Endothelial cell of umbilical vein (primary cell): ENCODE results near the gene IQCE.

ENCODE experiments used
- EZH2 ChIP-seq: IDR thresholded peaks from 2 replicates; pipeline ENCODE4 v1.6.1; 2012; ENCODE audit warnings: borderline replicate concordance, low read depth, mild to moderate bottlenecking, moderate library complexity, low read length, inconsistent platforms; ENCODE audit not compliant: severe bottlenecking
- POLR2A ChIP-seq: IDR thresholded peaks from 2 replicates; pipeline ENCODE4 v1.6.1; 2012; ENCODE audit warnings: low read depth, mild to moderate bottlenecking, control low read depth, low read length
- TF ChIP-seq, protein P1 (sequence below), 2 donors: IDR thresholded peaks; 1 replicate in 1 of 2; 2 replicates in 1 of 2; pipeline ENCODE4 v1.5.1; 2011; ENCODE audit warnings: low read length in 2 of 2, mild to moderate bottlenecking in 2 of 2, moderate library complexity in 2 of 2, control low read depth in 1 of 2, inconsistent platforms in 1 of 2, low read depth in 1 of 2; ENCODE audit not compliant: insufficient read depth in 1 of 2; ENCODE audit errors: extremely low read depth in 1 of 2

DNA sequence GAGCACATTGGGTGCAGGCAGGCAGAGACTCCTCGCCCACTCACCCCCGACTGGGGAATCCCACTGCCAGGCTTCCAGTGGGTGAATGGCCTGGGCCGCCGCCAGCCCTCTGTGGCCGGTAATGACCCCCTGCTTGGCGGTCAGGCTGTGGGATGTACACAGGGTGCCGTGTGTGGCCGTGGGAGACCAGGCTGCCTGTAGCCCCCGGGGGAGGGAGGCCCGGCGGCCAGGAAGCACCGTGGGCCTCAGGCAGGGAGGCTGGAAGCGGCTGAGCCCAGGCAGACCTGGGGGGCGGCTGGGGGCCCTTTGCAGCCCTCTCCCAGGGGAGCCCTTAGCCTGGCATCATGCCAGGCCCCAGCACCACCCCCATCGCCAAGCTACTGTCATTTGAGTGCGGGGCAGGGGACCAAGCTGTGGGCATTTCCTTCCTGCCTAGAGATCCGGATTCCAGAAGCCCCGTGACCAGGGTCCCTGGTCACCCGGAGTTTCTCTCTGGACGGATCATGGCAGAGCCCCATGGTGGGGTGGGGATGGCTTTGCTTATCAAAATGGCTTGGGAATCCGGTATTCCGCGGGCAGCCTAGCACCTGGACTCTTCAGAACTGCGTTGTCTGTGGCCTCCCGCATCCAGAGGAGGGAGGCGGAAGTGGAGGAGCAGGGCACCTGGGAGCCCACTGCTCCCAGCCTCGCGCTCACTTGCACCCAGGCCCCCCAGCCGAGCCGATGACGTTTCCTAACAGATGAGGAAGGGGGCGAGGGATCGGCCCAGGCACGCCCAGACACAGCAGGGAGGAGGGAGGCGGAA is 74.2 kb downstream of the IQCE start:
- TF ChIP-seq, protein P1, sequence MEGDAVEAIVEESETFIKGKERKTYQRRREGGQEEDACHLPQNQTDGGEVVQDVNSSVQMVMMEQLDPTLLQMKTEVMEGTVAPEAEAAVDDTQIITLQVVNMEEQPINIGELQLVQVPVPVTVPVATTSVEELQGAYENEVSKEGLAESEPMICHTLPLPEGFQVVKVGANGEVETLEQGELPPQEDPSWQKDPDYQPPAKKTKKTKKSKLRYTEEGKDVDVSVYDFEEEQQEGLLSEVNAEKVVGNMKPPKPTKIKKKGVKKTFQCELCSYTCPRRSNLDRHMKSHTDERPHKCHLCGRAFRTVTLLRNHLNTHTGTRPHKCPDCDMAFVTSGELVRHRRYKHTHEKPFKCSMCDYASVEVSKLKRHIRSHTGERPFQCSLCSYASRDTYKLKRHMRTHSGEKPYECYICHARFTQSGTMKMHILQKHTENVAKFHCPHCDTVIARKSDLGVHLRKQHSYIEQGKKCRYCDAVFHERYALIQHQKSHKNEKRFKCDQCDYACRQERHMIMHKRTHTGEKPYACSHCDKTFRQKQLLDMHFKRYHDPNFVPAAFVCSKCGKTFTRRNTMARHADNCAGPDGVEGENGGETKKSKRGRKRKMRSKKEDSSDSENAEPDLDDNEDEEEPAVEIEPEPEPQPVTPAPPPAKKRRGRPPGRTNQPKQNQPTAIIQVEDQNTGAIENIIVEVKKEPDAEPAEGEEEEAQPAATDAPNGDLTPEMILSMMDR (IDR thresholded peaks at IDR 0.05; ENCODE audit: extremely low read depth in 1 of 2, insufficient read depth in 1 of 2, low read depth in 1 of 2, low read length in 2 of 2): no peak
- TF ChIP-seq POLR2A (no peak), EZH2 (no peak)
